HepG2 (cell line): ENCODE data around the gene VAV2. TPM values are rescaled to one million over a fixed set of nuclear protein-coding genes. Genes with fewer than 3 reads are reported as not detected.

ENCODE experiments used
- CENPX ChIP-seq: sonication (generic); formaldehyde crosslinking; IDR thresholded peaks from 2 replicates; pipeline ENCODE4 v1.9.0; 2021; ENCODE audit warnings: mild to moderate bottlenecking, missing genetic modification reagents, moderate library complexity
- GATAD2A ChIP-seq: IDR thresholded peaks from 2 replicates; pipeline ENCODE4 v1.6.1; 2016
- KDM2A ChIP-seq: sonication (generic); formaldehyde crosslinking; IDR thresholded peaks from 2 replicates; pipeline ENCODE4 v1.4.0; 2020; ENCODE audit warnings: low read depth, missing genetic modification reagents, borderline replicate concordance
- MYNN ChIP-seq: sonication (generic); formaldehyde crosslinking; IDR thresholded peaks from 2 replicates; pipeline ENCODE4 v1.4.0; 2020; ENCODE audit warnings: mild to moderate bottlenecking, low read depth, missing genetic modification reagents
- NR2F6 ChIP-seq, 2 experiments: IDR thresholded peaks; 2 replicates each; pipeline ENCODE4 v1.6.1; 2016; ENCODE audit warnings: antibody characterized with exemption in 1 of 2, mild to moderate bottlenecking in 1 of 2
- SP5 ChIP-seq: IDR thresholded peaks from 2 replicates; pipeline ENCODE4 v1.6.1; 2016; ENCODE audit warnings: low read depth, borderline replicate concordance
- ZKSCAN5 ChIP-seq: sonication (generic); formaldehyde crosslinking; IDR thresholded peaks from 2 replicates; pipeline ENCODE4 v1.5.1; 2020; ENCODE audit warnings: mild to moderate bottlenecking, missing genetic modification reagents
- ZNF274 ChIP-seq: sonication (generic); formaldehyde crosslinking; IDR thresholded peaks from 2 replicates; pipeline ENCODE4 v1.5.1; 2020; ENCODE audit warnings: mild to moderate bottlenecking, missing genetic modification reagents
- ZNF329 ChIP-seq: sonication (generic); formaldehyde crosslinking; IDR thresholded peaks from 2 replicates; pipeline ENCODE4 v1.9.0; 2021; ENCODE audit warnings: low read depth, mild to moderate bottlenecking, missing genetic modification reagents
- ZNF367 ChIP-seq: sonication (generic); formaldehyde crosslinking; IDR thresholded peaks from 2 replicates; pipeline ENCODE4 v1.4.0; 2020; ENCODE audit warnings: missing genetic modification reagents, borderline replicate concordance
- ZNF383 ChIP-seq: sonication (generic); formaldehyde crosslinking; IDR thresholded peaks from 2 replicates; pipeline ENCODE4 v1.4.0; 2020; ENCODE audit warnings: missing genetic modification reagents, mild to moderate bottlenecking, borderline replicate concordance
- ZNF644 ChIP-seq: IDR thresholded peaks from 2 replicates; pipeline ENCODE4 v1.6.1; 2016; ENCODE audit warnings: low read depth
- polyA plus RNA-seq, 8 experiments: library from polyadenylated mRNA; depleted of rRNA in 3 of 8; stranded (reverse) in 7 of 8; unstranded in 1 of 8; fragments of >200 nt; fragmentation: Illumina TruSeq in 4 of 8; extraction: Trizol in 4 of 8; gene quantifications; 2 replicates each; pipeline versions ENCODE4 v1.2.1 to v1.2.3, GENCODE V29; 2011 to 2016; ENCODE audit warnings: low read depth in 4 of 8, missing spikeins in 1 of 8, mixed read lengths in 1 of 8; ENCODE audit not compliant: insufficient read depth in 1 of 8
- total RNA-seq, 5 experiments: library from RNA; depleted of rRNA; stranded (reverse); fragments of >200 nt; fragmentation: Illumina TruSeq; extraction: Trizol; gene quantifications; 2 replicates each; pipeline ENCODE4 v1.2.3, GENCODE V29; 2016; ENCODE audit warnings: low read depth in 1 of 5
- TF ChIP-seq, protein P1 (sequence below): sonication (generic); formaldehyde crosslinking; IDR thresholded peaks from 2 replicates; pipeline ENCODE4 v1.8.1; 2023; ENCODE audit warnings: mild to moderate bottlenecking, missing genetic modification reagents, borderline replicate concordance
- TF ChIP-seq, protein P2 (sequence below): IDR thresholded peaks from 2 replicates; pipeline ENCODE4 v1.6.1; 2018; ENCODE audit warnings: missing genetic modification reagents, mild to moderate bottlenecking, missing compliant biosample characterization
- TF ChIP-seq, protein P3 (sequence below): sonication (generic); formaldehyde crosslinking; IDR thresholded peaks from 2 replicates; pipeline ENCODE4 v1.5.1; 2020; ENCODE audit warnings: missing genetic modification reagents, mild to moderate bottlenecking, borderline replicate concordance
- TF ChIP-seq, protein P4 (sequence below): IDR thresholded peaks from 2 replicates; pipeline ENCODE4 v1.6.1; 2016; ENCODE audit warnings: missing compliant biosample characterization, missing genetic modification reagents, borderline replicate concordance
- TF ChIP-seq, protein P5 (sequence below): sonication (generic); formaldehyde crosslinking; IDR thresholded peaks from 2 replicates; pipeline ENCODE4 v1.8.1; 2022; ENCODE audit warnings: mild to moderate bottlenecking, missing genetic modification reagents
- TF ChIP-seq, protein P6 (sequence below): sonication (generic); formaldehyde crosslinking; IDR thresholded peaks from 2 replicates; pipeline ENCODE4 v1.4.0; 2020; ENCODE audit warnings: mild to moderate bottlenecking, missing genetic modification reagents
- TF ChIP-seq, protein P7 (sequence below): sonication (generic); formaldehyde crosslinking; conservative IDR thresholded peaks from 2 replicates; pipeline ENCODE4 v1.8.1; 2023; ENCODE audit warnings: missing genetic modification reagents

The VAV2 gene
- total and polyA plus RNA-seq, 2 of the 13 experiments (the other 11 are each of a cell fraction or from before 2014, with no cell fraction given): 22.5 to 22.9 TPM

DNA sequence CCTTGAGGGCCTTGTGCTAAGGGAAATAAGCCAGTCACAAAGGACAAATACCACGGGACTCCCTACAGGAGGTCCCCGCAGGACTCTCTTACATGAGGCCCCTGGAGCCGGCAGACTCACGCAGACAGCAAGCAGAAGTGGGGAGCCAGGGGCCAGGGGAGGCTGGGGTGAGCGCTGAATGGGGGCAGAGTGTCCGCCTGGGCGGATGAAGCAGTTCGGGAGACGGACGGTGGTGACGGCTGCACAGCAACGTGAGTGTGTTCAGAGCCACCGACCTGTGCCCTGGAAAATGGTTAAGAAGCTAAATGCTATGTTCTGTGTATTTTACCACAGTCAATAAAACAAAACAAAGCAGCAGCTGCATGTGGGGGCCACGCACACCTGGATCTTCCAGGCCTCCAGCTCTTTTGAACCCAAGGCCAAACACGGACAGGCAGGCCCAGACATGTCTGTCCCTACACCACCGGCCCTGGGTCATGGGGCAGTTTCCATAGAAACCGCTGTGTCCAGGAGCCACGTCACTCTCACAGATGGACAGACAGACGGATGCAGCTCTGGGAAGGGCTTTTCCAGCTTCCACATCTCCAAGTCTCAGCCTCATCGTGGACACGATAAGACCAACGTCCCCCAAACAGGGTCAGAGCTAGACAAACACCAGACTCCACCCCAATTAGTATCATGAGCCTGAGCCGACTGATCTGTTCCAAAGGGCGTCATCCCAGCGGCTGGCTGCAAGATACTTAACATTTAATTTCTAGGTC, 103.9 kb downstream of the VAV2 start (continued):
- TF ChIP-seq, protein P1, sequence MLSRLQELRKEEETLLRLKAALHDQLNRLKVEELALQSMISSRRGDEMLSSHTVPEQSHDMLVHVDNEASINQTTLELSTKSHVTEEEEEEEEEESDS (CRISPR knock-in tag): no peak
- TF ChIP-seq, protein P2, sequence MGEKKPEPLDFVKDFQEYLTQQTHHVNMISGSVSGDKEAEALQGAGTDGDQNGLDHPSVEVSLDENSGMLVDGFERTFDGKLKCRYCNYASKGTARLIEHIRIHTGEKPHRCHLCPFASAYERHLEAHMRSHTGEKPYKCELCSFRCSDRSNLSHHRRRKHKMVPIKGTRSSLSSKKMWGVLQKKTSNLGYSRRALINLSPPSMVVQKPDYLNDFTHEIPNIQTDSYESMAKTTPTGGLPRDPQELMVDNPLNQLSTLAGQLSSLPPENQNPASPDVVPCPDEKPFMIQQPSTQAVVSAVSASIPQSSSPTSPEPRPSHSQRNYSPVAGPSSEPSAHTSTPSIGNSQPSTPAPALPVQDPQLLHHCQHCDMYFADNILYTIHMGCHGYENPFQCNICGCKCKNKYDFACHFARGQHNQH (CRISPR knock-in tag): peak; percentile 76
- peak; percentile 84 for TF ChIP-seq GATAD2A (CRISPR knock-in tag)
- TF ChIP-seq, protein P3, sequence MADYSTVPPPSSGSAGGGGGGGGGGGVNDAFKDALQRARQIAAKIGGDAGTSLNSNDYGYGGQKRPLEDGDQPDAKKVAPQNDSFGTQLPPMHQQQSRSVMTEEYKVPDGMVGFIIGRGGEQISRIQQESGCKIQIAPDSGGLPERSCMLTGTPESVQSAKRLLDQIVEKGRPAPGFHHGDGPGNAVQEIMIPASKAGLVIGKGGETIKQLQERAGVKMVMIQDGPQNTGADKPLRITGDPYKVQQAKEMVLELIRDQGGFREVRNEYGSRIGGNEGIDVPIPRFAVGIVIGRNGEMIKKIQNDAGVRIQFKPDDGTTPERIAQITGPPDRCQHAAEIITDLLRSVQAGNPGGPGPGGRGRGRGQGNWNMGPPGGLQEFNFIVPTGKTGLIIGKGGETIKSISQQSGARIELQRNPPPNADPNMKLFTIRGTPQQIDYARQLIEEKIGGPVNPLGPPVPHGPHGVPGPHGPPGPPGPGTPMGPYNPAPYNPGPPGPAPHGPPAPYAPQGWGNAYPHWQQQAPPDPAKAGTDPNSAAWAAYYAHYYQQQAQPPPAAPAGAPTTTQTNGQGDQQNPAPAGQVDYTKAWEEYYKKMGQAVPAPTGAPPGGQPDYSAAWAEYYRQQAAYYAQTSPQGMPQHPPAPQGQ (CRISPR knock-in tag): no peak
- no peak for TF ChIP-seq ZKSCAN5 (CRISPR knock-in tag)
- peak; percentile 80 for TF ChIP-seq NR2F6 (IDR thresholded peaks at IDR 0.05)
- peak; percentile 84 for TF ChIP-seq NR2F6 (CRISPR knock-in tag; IDR thresholded peaks at IDR 0.05)
- TF ChIP-seq, protein P4, sequence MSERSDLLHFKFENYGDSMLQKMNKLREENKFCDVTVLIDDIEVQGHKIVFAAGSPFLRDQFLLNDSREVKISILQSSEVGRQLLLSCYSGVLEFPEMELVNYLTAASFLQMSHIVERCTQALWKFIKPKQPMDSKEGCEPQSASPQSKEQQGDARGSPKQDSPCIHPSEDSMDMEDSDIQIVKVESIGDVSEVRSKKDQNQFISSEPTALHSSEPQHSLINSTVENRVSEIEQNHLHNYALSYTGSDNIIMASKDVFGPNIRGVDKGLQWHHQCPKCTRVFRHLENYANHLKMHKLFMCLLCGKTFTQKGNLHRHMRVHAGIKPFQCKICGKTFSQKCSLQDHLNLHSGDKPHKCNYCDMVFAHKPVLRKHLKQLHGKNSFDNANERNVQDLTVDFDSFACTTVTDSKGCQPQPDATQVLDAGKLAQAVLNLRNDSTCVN (CRISPR knock-in tag): no peak
- TF ChIP-seq, protein P5, sequence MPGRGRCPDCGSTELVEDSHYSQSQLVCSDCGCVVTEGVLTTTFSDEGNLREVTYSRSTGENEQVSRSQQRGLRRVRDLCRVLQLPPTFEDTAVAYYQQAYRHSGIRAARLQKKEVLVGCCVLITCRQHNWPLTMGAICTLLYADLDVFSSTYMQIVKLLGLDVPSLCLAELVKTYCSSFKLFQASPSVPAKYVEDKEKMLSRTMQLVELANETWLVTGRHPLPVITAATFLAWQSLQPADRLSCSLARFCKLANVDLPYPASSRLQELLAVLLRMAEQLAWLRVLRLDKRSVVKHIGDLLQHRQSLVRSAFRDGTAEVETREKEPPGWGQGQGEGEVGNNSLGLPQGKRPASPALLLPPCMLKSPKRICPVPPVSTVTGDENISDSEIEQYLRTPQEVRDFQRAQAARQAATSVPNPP (CRISPR knock-in tag): no peak
- TF ChIP-seq, protein P6, sequence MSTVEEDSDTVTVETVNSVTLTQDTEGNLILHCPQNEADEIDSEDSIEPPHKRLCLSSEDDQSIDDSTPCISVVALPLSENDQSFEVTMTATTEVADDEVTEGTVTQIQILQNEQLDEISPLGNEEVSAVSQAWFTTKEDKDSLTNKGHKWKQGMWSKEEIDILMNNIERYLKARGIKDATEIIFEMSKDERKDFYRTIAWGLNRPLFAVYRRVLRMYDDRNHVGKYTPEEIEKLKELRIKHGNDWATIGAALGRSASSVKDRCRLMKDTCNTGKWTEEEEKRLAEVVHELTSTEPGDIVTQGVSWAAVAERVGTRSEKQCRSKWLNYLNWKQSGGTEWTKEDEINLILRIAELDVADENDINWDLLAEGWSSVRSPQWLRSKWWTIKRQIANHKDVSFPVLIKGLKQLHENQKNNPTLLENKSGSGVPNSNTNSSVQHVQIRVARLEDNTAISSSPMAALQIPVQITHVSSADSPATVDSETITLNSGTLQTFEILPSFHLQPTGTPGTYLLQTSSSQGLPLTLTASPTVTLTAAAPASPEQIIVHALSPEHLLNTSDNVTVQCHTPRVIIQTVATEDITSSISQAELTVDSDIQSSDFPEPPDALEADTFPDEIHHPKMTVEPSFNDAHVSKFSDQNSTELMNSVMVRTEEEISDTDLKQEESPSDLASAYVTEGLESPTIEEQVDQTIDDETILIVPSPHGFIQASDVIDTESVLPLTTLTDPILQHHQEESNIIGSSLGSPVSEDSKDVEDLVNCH (CRISPR knock-in tag): no peak
- no peak for TF ChIP-seq ZNF274 (CRISPR knock-in tag)
- 0 out of 2 replicates have a peak, but pooled peaks have one; percentile 9 for TF ChIP-seq KDM2A (CRISPR knock-in tag)
- no peak for TF ChIP-seq CENPX
- TF ChIP-seq, protein P7, sequence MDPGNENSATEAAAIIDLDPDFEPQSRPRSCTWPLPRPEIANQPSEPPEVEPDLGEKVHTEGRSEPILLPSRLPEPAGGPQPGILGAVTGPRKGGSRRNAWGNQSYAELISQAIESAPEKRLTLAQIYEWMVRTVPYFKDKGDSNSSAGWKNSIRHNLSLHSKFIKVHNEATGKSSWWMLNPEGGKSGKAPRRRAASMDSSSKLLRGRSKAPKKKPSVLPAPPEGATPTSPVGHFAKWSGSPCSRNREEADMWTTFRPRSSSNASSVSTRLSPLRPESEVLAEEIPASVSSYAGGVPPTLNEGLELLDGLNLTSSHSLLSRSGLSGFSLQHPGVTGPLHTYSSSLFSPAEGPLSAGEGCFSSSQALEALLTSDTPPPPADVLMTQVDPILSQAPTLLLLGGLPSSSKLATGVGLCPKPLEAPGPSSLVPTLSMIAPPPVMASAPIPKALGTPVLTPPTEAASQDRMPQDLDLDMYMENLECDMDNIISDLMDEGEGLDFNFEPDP: no peak
- TF ChIP-seq ZNF329 (CRISPR knock-in tag): no peak
- no peak for TF ChIP-seq ZNF367
- no peak for TF ChIP-seq ZNF383 (CRISPR knock-in tag)
- TF ChIP-seq ZNF644 (CRISPR knock-in tag): no peak
- no peak for TF ChIP-seq MYNN (CRISPR knock-in tag)
- TF ChIP-seq SP5: peak; percentile 47; the same call in 1 of the 2 replicates
